ENCODE results near the gene CD151. TPM values are rescaled to one million over a fixed set of nuclear protein-coding genes. Genes with fewer than 3 reads are reported as not detected.
A peak's percentile ranks its signal among the peaks of the same experiment; 100 is the strongest.

CD151 gene
- total RNA-seq, 4 donors from 2014 or later = 87.6 to 118 (median 94.0) TPM

- Histone ChIP-seq H3K4me1 (peaks cover 48 to 92% (median 72%) of the 10 kb centered on the region in 3 donors), H3K4me3 (peak overlapping the region; percentile 67 to 97 (median 87)), H3K27me3 (peaks cover 0 to 21% (median 2%) of the 10 kb centered on the region in 4 donors), H3K9me3 (no peaks in the 10 kb centered on the region), H3K36me3 (peaks cover 10 to 17% (median 12%) of the 10 kb centered on the region in 3 donors), H3K27ac (peak overlapping the region; percentile 88 to 98 (median 94))
- TF ChIP-seq CTCF (IDR thresholded peaks at IDR 0.05) = no peak
- peak in 2 of 4 donors; percentile 50 to 58 for TF ChIP-seq POLR2A (IDR thresholded peaks at IDR 0.05)
- intact Hi-C loops (cut with DNase I) = no loop called here
- 0 to 8% methylated on average over 1 to 6 of the region's 25 CpGs for WGBS, 2 donors
- no peak for DNase-seq
Observed at GRCh38 chr11:843818-844692, 11.3 kb downstream of the CD151 start.

- 59% methylated on average over 11 of the region's 31 CpGs; no CpG with 5 or more reads in 1 of the 2 donors for WGBS, 2 donors
- no peak for DNase-seq
- peaks cover 3 to 8% (median 3%) of the 10 kb centered on the region in 3 donors for H3K36me3 ChIP-seq
- peak overlapping the region; percentile 67 to 97 (median 87) for H3K4me3 ChIP-seq
- intact Hi-C loops (cut with DNase I) = loop anchor here (5.0 kb wide), 1 partner anchor 207 kb away; no protein-coding TSS in a partner anchor
- H3K27ac ChIP-seq = peak overlapping the region; percentile 88 to 98 (median 94)
- peaks cover 51 to 91% (median 72%) of the 10 kb centered on the region in 3 donors for H3K4me1 ChIP-seq
- TF ChIP-seq POLR2A (IDR thresholded peaks at IDR 0.05) (no peak), CTCF (IDR thresholded peaks at IDR 0.05) (no peak)
- H3K27me3 ChIP-seq = peaks cover 0 to 30% (median 3%) of the 10 kb centered on the region in 4 donors
- no peaks in the 10 kb centered on the region for H3K9me3 ChIP-seq
Observed at GRCh38 chr11:844693-845644, 12.2 kb downstream of the CD151 start.

GRCh38 chr11:845872-846495 is 13.2 kb downstream of the CD151 start:
- no peaks in the 10 kb centered on the region for H3K36me3 ChIP-seq
- intact Hi-C loops (cut with DNase I) = loop anchor here (5.0 kb wide), 1 partner anchor 206 kb away; no protein-coding TSS in a partner anchor
- H3K27me3 ChIP-seq = peaks cover 0 to 41% (median 3%) of the 10 kb centered on the region in 4 donors
- 20% methylated on average over 3 of the region's 8 CpGs; no CpG with 5 or more reads in 1 of the 2 donors for WGBS, 2 donors
- no peaks in the 10 kb centered on the region for H3K9me3 ChIP-seq
- H3K4me3 ChIP-seq = peak overlapping the region in 1 of 4 donors; percentile 89
- DNase-seq = no peak
- peak overlapping the region; percentile 22 to 98 (median 92) for H3K27ac ChIP-seq
- no peak for TF ChIP-seq POLR2A (IDR thresholded peaks at IDR 0.05)
- no peak for TF ChIP-seq CTCF (IDR thresholded peaks at IDR 0.05)
- peaks cover 51 to 91% (median 66%) of the 10 kb centered on the region in 3 donors for H3K4me1 ChIP-seq

- Histone ChIP-seq H3K36me3 (no peaks in the 10 kb centered on the region), H3K9me3 (no peaks in the 10 kb centered on the region), H3K27ac (peak overlapping the region; percentile 22 to 98 (median 92)), H3K27me3 (peaks cover 0 to 41% (median 3%) of the 10 kb centered on the region in 4 donors), H3K4me1 (peaks cover 45 to 91% (median 60%) of the 10 kb centered on the region in 3 donors), H3K4me3 (no peak overlapping the region)
- TF ChIP-seq POLR2A (IDR thresholded peaks at IDR 0.05) (no peak), CTCF (IDR thresholded peaks at IDR 0.05) (no peak)
- no peak for DNase-seq
- WGBS, 2 donors = 12 to 33% methylated on average over 4 to 6 of the region's 11 CpGs
- intact Hi-C loops (cut with DNase I) = loop anchor here (5.0 kb wide), 1 partner anchor 206 kb away; no protein-coding TSS in a partner anchor
Observed at GRCh38 chr11:846496-847098, 13.8 kb downstream of the CD151 start.

All from esophagus squamous epithelium (tissue), 5 donors.